Retina (tissue), 1 donor: Measurements from ENCODE around the gene AGPS.
A peak's percentile ranks its signal among the peaks of the same experiment; 100 is the strongest.
"Not testable (repeated sequence)": the region's sequence is repeated elsewhere in the genome, so short reads cannot be mapped to it uniquely, and the experiment has no call there.

ENCODE experiments used
- DNase-seq: peaks from one replicate; pipeline ENCODE4 v3.0.0-alpha.2; 2016

AGPS gene

GRCh38 chr2:177391822-177392372 is 676 bp upstream of the AGPS start:
- DNase-seq: peak; percentile 6

DNA sequence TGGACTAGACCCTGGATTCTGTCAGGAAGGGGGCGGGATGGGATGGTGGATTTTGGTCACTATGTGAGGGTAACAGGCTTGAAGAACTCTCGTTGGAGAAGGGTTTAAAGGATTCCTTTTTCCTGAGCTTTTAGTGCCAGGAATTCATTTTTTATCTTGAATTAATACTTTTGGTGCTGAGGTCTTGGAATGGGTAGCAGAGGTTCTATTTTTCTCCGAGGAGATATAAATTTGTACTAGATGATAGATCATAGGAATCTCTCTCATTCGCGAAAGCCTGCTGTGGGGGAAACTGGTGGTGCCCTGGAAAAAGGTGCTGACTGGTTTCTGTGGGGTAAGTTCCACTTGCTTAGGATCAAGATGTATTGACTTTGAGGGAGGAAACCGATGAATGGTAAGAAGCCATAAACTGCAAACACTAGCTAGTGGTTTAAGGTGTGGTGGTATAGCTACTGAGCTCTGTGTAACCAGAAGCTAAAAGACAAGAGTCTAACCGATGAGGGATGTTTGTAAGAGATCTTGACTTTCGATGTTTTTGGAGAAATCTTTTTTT is 706 bp downstream of the AGPS start:
- DNase-seq: no peak

DNA sequence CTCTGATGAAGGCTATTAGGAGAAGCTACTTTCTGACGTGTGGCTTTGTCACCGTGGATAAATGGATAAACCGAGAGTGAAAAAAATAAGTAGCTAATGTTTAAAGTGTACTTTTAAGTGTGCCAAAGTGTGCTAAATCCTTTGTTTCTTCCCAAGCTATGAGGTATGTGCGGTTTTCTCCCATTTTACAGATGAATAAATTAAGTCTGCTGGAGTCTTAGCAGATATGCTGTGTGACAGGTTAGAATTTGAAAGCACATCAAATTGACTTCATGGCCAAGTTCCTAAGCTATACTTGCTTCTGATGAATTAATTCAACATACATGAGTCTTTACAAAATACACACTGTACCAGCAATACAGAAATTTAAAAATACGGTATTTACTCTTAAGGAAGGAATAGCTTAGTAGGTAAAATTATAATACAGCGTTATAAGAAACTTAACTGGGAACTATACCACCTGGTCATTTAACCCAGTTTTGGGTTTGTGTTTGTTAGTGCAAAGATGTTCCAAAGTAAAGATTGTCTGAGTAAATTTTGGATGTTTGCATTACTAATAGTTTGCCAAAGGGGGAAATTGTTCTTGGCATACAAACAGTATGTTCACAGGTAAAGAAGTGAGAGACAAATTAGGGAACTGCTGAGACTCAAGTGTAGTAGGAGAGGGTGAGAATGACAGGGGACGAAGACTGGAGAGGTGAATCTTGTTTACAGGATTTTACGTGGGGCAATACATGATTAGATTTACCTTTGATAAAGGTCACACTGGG is 1.4 kb downstream of the AGPS start:
- DNase-seq: no peak

- DNase-seq: no peak
Measured at GRCh38 chr2:177394594-177394973, 2.0 kb downstream of the AGPS start.

GRCh38 chr2:177395351-177396065 is 2.9 kb downstream of the AGPS start:
- DNase-seq: no peak

DNA sequence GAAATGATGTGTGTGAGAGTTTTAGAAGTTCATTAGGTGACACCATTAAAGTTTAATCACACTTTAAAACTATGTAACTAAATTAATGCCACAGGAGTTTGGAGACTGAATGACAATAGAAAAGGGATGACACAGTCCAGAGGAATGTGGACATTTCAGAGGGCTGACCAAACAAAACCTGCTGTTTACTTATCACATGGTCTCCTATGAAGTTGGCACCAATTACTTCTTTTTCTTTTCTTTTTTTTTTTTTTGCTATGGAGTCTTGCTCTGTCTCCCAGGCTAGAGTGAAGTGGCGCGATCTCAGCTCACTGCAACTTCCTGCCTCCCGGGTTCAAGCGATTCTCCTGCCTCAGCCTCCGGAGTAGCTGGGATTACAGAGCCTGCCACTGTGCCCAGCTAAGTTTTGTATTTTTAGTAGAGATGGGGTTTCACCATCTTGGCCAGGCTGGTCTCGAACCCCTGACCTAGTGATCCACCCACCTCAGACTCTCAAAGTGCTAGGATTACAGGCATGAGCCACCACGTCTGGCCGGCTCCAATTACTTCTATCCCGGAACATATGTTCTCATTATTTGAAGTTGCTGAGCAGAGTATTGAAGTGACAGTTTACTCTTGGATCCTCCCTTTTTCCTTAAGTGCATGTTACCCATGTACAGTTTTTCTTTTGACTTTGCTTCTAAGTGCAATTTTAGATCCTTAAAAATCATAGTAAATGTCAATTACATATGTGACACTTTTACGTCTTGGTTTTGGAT is 4.3 kb downstream of the AGPS start:
- DNase-seq: no peak

DNA sequence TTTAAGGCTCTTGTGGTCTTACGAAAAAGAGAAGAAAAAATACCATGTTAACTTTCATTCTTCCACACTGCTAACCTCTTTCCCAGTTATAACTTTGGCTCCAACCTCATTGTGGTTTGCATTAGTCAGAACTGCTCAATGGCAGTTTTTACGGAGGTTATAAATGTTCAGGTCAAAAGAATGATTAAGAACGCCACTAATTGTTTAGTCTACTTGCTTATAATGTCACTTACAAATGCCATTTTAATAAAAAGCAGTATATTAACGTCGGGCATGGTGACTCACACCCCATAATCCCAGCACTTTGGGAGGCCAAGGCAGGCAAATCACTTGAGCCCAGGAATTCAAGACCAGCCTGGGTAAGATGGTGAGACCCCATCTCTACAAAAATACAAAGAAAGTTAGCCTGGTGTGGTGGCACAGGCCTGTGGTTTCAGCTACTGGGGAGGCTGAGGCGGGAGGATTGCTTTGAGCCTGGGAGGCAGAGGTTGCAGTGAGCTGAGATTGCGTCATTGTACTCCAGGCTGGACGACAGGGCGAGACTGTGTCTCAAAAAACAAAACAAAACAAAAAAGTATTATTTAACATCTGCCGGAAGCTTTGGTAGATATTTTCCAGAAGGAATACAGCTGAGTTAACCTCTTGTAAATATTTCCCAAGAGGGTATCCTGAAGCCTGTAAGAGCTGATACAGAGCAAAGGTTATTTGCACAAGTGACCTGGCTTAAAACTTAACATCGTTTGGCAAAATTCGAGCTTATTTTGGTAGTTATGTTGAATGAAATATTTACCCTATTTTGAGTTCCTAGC is 5.1 kb downstream of the AGPS start:
- DNase-seq: no peak

GRCh38 chr2:177398290-177398683 is 5.7 kb downstream of the AGPS start:
- no peak for DNase-seq

DNA sequence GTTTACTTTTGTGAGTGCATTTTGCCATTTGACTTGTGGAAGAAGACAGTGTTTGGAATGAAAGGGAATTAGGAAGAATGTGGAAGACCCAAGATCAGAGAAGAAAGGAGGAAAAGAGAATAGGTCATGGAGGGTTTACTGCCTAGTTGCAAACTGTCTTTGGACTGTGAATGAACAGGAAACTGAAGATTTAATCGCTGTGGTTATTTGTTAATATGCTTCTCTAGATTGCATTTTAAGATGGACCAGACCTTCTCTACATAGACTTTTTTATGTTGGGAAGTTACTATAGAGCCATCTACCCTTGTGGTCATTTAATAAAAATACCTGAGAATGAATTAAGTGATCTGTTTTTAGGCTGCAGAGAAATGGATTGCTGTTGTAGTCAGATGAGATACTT is 6.2 kb downstream of the AGPS start:
- DNase-seq: no peak

- no peak for DNase-seq
Measured at GRCh38 chr2:177399376-177399775, 6.8 kb downstream of the AGPS start.

DNA sequence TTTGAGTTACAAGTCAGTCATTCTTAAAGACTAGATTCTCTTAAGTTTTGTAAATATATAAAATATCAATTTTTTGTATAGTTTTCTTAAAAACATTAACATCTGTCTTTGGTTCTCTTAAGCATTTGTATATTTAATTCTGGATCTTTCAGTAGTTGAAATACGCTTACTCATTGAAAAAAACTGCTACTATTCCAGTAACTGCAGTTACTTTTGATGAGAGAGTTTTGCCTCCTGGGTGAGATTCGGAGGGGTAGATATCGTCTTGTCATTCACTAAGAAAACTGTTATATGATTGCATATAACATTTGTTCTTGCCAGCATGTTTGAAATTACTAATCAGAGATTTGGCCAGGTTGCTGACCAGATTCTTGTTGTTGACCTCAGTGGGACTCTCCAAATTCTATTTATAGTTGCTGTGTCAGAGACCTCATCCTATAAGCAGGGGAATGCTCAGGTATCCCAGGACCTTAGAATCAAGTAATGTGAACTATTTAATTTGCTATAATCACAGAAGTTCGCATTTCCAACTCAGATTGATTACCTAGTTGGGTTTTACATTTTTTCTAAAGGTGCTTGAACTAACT is 7.9 kb downstream of the AGPS start:
- no peak for DNase-seq

- DNase-seq: no peak
Measured at GRCh38 chr2:177402096-177402495, 9.5 kb downstream of the AGPS start.

GRCh38 chr2:177403838-177404237 is 11.3 kb downstream of the AGPS start:
- DNase-seq: no peak

GRCh38 chr2:177404243-177404642 is 11.7 kb downstream of the AGPS start:
- DNase-seq: no peak

DNA sequence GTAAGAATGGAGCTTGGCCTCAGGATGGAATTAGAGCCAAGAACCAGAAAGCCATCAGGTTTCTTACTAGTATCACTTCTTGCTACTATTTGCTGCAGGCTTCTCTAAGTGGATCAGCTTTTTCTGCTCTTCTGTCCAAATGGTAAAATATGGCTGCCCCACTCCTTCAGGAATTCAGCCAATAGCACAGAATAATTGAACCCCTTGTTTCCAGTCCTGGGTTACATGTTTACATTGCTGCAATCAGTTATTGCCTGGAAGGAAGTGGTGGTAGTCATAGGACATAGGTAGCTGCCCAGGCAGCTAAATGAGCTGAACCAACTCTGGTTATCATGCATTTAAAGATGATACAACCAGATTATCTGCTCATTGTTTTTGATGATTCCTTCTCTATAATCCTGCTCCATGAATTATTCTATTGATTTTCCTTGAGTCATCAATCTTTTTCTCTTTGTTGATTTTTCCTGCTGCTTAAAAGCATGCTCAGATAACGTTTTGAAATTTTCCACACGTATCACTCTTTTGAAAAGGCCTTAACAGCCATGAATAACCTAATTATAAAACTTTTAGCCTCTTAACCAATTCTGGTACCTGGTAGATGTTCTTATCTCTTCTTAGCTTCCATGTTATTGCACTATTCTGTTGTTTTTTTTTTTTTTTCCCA is 12.6 kb downstream of the AGPS start:
- no peak for DNase-seq

- DNase-seq: no peak
Measured at GRCh38 chr2:177406182-177406581, 13.6 kb downstream of the AGPS start.

GRCh38 chr2:177407031-177407430 is 14.5 kb downstream of the AGPS start:
- DNase-seq: no peak

- DNase-seq: not testable (repeated sequence)
Measured at GRCh38 chr2:177410629-177411028, 18.1 kb downstream of the AGPS start.

- no peak for DNase-seq
Measured at GRCh38 chr2:177413703-177414102, 21.1 kb downstream of the AGPS start.

GRCh38 chr2:177419274-177419673 is 26.7 kb downstream of the AGPS start:
- no peak for DNase-seq

DNA sequence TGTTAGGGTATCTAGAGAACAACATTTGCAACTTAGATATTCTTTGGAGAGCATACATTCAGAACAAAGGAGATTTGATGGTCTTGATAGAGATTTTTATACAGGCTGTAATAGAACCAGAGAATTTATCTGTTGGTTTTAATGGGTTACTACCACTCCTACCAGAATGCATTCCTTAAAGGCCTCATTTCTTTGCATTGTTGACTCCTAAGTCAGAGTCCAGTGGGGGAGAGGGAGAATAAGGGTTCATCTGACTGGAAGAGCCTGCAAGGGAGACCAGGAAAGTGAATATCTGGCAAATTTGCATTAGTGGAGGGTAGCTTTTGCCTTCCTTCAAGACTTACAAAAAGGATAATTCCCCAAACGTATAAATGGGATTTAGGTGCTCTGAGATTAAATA is 29.7 kb downstream of the AGPS start:
- DNase-seq: no peak
